ENCODE measurements around the gene TCN2.
"Not testable (repeated sequence)": the region's sequence is repeated elsewhere in the genome, so short reads cannot be mapped to it uniquely, and the experiment has no call there.

TCN2 gene

DNA sequence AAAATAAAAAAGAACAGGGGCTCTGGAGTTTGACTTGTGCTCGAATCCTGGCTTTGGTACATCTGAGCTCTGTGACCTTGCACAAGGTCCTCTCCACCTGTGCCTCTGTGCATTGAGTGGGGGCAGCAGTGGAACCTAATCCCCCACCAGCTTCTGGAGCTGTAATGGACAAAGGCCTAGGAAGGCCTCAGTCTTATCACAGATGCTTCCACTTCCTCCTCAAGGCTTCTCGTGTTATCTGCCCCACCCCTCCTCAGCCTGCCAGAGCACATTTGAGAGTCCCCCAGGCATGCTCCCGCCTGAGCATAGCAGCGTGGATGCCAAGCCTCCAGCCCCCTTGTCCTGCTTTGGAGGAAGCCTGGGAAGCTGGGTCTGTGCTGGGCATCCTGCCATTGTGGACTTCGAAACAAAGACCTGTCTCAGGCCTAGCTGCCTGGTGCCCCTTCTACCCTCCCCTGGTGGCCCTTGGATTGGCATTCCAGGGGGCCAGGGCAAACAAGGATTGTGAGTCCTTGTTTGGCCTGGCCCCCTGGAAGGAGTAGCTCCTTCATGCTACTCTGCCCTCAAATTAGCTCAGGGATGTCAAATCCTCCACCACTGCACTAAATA is 43.6 kb downstream of the TCN2 start:
- DNase-seq, result no peak

DNA sequence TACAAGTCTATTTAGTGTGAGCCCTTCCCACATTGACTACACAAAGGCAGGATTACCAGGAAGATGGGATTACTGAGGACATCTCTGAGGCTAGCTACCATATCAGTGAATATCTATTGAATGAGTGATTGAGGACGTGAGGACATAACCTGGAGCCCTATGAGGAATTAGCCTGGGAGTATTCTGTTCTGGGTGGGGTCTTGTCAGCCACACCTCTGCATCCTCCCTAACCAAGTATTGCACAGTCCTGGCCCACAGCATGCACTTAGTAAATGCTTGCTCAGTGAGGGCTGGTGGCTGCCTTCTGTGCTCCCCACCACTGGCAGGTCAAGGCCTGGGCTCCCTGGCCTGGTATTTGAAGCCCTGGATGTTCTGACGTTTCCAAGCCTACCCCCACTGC is 45.9 kb downstream of the TCN2 start:
- DNase-seq, result no peak

DNA sequence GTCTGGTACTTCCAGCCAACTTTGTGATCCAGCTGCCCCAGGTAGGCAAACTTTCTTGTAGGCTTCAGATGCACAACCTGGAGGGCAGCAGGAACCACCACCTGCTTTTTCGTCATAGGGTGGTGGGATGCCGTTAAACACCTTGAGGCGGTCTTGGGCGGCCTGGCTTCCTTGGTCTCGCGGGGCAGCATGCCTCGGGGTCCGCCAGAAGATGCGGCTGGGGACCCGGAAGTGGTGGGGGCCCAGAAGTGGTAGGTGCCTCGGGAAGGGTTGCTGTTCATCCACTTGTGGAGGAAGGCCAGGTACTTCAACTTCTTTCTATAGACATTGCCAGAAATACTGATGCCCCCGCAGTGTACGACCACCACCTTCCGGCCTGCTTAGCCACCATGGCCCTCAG is 47.4 kb downstream of the TCN2 start:
- DNase-seq, result no peak

DNA sequence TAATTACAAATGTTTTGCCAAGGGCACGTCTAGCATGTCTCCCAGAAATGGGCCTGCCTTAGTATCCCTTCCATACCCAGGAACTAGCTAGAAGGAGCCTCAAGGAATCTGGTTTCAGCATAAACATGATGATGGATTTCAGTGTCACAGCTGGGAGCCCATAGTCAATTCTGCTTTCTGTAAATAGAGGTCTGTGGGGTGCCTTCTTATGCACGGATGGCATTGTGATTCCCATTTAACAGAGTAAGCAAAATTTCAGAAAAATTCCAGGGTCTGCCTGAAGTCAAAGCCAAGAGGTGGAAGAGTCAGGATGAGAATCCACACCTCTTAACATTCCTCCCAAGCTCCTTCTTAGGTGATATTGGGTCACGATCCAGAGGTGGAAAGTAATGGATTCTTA is 48.6 kb downstream of the TCN2 start:
- no peak for DNase-seq

DNA sequence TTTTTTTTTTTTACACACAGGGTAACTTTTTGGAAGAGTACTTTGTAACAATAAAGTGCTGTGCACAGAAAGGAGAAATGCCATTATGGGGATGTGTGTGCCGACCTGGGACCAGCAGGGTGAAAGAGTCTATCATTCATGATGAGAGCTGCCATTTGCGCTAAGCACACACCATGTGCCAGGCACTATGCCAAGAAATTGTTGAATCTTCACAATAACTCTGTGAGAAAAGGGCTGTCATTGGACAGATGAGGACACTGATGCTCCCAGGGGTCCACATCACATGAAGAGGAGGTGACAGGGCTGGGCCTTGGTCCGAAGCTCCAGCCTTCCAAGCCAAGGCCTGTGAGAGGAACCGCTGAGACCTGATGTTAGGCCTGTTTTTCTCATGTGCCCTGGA is 55.1 kb downstream of the TCN2 start:
- no peak for DNase-seq

DNA sequence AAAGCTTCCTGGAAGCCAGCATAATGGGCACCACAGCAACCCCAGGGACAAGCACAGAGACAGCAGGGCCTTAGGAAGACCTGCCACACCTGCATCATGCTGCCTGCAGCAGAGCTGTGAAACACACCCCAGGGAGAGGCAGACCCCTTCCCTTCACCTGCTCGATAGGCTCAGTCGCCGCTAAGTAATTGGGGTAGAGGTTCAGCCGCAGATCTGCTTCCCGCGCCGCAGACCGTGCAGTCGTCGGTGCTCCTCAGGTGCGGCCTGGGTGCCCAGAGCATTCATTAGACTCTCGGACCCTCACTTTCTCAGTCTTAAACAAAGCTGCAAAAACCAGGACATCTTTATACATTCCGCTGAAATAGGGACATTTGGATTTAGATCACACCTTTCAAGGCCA is 57.8 kb downstream of the TCN2 start:
- no peak for DNase-seq

DNA sequence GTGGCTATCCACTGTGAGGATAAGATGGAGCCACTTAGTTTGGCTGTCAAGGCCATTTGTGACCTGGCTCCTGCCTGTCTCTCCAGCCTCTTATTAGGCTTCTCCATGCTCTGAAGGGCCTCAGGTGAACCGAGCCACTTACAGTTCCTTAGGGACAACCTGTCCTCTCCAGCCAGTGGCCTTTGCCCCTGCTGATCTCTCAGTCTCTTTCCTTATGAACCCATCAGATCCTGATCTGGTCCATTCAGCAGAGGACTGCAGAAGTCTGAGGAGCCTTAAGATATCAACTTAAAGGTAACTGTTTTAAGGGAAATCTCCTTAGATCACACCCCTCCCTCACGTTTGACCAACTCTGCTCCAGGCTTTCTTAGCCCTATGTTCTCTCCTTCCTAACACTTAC is 58.3 kb downstream of the TCN2 start:
- DNase-seq, result no peak

DNA sequence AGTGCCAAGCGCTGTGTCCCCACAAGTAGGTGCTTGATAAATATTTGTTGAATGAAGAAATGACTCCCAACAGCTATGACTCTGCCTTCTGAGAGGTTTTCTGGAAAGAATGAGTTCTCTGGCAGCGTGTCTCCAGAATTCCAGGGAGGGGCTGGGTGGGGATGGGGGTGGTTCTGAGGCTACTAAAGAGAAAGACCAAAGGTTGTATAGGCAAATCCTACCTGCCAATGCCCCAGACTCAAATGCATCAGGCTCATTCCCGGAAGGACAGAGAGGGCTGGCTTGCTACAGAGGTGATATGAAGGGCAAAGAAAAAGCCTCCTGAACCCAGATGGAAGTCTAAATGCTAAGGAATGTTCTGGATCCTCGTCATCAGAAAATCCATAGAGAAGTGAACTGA is 58.8 kb downstream of the TCN2 start:
- no peak for DNase-seq

DNA sequence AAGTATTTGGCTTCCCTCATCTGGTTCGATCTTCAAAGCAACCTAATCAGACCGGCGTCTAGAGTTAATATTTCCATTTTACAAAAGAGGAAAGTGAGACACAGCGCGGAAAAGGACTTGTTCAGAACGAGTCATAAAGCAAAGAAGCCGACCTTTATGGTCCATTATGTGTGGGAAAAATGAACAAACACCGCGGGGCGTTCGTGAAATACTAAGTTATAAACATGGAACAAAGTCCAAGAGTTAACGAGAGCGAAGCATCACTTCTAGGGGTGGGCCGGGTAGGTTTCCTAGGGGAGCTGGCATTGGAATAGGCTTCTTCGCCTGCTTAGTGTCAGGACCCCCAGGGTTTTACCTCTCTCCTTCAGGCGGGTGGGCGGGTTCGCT is 60.1 kb downstream of the TCN2 start:
- no peak for DNase-seq

DNA sequence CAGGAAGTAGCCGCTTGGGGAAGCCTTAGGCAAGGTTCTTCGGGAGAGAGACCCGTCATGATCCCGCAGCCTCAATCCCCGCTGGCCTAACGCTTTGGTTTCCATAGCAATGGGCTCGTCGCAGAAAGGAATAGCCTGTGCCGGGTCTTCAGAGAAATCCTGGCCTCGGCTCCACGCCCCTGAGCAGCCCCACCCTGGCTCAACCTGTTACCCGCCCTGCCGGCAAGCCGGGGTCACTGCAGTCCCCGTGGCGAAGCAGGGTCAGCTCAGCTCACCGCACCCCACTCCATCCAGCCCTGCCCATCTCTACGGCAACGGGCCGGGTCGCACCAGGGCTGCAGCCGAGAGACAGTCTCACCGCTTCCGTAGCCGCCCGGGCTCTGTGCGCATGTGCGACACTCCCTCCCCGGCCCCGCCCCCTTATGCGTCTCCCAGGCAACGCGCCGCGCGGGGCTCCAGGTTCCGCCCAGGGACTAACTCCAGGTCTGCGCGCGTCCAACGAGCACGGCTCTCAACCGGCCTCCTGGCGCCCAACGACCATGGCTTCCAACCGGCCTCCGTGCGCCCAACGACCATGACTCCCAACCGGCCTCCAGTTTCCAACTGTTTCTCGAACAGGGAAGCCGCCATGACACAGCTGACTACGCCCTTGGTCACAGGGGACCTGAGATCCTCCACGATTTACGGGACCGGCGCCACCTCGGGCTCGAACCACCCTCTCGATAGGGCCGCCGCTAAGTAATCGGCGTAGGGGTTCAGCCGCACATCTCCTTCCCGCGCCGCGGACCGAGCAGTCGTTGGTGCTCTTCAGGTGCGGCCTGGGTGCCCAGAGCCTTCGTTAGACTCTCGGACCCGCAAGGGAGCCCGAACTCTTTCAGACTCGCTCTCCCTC is 60.8 kb downstream of the TCN2 start, which contains the start of gene DUSP18:
Gene DUSP18 (minus strand): TSS at position 382 of the 892 bp plus-strand sequence. CDS start 3,872 bp downstream, outside the sequence.
- DNase-seq, result peak; percentile 47

DNA sequence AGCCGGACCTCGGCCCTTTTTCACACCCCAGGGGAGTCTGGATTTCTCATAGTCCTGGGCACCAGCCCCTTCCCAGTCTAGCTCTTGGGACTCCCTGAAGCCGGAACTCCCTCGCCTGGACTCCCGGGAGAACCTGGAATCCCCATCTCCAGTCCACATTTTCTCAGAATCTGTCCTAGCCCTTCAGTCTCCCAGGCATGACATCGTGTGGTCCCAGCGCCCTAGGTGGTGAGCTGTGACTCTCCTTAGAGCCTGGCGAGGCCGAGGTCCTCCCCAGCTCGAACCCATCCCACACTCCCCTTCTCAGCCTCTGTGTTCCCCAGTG is 61.4 kb downstream of the TCN2 start:
- DNase-seq, result no peak

DNA sequence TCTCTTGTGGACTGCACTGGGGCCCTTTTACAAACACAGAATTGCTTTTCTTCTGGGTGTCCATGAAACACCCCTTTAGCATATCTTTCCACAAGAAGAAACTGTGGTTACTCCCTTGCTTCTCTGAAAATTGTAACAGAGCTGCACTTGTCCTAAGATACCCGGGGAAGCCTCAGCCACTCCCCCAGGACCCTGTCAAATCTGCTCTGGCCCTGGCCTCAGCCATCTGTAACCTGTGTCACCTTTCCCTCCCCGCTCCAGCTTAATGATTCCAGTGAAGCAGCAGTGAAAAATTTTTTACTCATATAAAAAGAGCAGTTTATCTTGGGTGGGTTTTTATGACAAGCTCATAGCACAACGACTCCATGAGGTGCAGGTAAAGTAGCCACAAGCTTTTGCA is 64.1 kb downstream of the TCN2 start:
- no peak for DNase-seq

DNA sequence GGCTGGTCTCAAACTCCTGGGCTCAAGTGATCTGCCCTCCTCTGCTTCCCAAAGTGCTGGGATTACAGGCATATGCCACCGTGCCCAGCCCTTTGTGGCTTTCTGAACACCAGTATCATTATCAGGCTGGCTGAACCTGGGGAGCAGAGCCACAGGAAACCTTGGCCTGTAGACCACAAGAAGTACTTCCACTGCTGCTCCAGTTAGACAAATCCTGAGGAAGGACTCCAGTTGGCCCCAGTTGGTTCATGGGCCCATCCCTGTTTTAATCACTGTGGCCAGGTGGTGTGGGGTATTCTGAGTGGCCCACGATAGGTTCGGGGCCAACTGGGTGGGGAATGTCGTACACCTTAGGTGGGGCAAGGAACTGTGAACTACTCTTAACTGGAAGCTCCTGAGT is 66.2 kb downstream of the TCN2 start:
- DNase-seq, result no peak

DNA sequence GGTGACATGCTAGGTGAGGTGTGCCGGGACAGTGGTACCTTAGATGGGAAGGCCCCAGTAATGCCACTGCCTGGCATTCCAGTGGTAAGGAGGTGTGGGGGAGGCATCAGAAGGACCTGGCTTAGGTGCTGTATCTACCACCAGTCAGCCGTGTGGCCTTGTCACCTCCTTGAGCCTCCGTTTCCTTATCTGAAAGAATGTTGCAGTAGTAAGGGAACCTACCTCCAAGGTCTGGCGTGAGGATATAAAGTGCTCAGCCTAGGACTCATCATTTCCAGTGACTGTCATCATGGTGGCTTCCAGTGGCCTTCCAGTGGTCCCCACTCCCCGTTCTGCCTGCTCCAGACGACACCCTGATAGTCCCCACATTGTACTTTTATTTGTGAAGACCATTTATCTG is 67.5 kb downstream of the TCN2 start:
- DNase-seq, result no peak

DNA sequence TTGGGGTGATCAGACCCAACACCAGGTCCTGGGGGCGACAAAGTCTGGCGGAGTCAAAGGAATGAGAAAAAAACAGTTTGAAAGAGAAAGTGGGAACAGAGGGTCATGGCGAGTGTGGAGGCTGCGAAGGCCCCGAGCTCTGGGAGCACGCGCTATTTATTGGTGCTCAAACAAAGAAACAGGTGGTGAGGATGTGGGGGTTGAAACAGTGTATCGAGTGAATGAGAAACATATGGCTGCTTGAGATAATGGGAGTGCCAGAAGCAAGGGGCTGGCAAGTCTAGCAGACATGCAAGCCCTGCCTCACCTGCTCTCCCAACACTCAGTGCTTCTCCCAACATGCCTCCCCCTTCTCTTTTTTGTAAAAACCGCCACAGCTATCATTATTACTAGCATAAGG is 68.5 kb downstream of the TCN2 start:
- peak; percentile 67 for DNase-seq

DNA sequence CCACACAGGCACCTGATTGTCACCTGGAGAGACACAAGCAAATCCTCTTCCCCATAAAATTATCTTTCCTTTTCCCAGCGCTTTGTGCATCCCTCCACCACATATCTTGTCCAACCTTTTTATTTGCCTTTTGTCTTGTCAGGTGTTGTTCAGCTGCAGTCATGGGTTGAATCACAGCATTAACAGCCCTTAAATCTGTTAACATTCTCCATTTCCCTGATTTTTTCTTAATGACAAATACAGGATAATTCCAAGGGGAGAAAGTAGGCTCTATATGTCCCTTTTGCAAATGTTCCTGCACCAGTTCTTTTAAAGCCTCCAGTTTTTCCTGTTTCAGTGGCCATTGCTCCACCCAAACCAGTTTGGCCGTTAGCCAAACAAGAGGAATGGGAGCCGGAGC is 69.6 kb downstream of the TCN2 start:
- DNase-seq, result not testable (repeated sequence)

All from DMS 273 treated with DMSO at 0.1 percent for 48 hours (cell line).